HG02981 (cell line): Measurements from ENCODE around the gene SLC1A5.

Source experiments
- ATAC-seq: cut with Tn5 transposase; IDR thresholded peaks from one replicate; pipeline ENCODE4 v1.9.1; 2021; ENCODE audit warnings: mild to moderate bottlenecking, moderate library complexity; ENCODE audit not compliant: unreplicated experiment

The SLC1A5 gene

DNA sequence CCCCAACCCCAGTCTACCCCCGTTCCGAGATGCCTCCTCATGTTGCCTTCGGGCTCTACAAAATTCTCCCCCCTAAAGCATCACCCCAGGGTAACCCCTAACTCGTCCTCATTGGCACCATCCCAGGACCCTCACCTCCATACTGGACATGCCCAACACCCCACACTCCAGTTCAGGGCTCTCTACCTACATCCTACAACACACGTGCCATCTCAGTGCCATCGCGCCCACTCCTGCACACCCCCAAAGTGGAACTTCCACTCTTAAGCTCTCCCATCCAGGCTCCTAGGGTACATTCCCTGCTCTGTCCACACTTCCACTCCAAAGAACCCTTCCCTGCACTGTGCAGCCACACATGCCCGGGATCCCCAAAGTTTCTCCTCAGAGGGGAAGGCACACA, 43.4 kb downstream of the SLC1A5 start:
- no peak for ATAC-seq

- ATAC-seq: no peak
Measured at GRCh38 chr19:46744005-46744691, 44.2 kb downstream of the SLC1A5 start.

GRCh38 chr19:46742926-46743480, 45.4 kb downstream of the SLC1A5 start:
- no peak for ATAC-seq

GRCh38 chr19:46741447-46741846, 46.9 kb downstream of the SLC1A5 start:
- ATAC-seq: no peak

GRCh38 chr19:46739290-46739771, 49.1 kb downstream of the SLC1A5 start:
- ATAC-seq: no peak

- ATAC-seq: no peak
Measured at GRCh38 chr19:46737761-46738171, 50.6 kb downstream of the SLC1A5 start.

DNA sequence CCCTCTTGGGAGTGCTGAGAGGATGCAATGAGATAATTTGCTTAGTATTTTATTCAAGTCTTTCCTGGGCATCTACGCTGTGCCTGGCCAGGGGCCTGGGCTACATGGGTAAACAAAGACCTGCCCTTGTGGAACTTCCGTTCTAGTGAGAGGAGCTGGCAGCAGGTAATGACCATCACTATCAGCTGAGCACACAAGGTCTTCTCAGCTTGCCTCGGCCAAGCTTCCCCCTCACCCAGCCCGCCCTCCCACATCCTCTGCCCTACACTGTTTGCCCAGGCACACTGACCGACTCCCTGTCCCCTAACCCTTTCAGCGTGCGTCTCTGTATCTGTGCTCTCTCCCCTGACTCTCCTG, 51.1 kb downstream of the SLC1A5 start:
- ATAC-seq: no peak

DNA sequence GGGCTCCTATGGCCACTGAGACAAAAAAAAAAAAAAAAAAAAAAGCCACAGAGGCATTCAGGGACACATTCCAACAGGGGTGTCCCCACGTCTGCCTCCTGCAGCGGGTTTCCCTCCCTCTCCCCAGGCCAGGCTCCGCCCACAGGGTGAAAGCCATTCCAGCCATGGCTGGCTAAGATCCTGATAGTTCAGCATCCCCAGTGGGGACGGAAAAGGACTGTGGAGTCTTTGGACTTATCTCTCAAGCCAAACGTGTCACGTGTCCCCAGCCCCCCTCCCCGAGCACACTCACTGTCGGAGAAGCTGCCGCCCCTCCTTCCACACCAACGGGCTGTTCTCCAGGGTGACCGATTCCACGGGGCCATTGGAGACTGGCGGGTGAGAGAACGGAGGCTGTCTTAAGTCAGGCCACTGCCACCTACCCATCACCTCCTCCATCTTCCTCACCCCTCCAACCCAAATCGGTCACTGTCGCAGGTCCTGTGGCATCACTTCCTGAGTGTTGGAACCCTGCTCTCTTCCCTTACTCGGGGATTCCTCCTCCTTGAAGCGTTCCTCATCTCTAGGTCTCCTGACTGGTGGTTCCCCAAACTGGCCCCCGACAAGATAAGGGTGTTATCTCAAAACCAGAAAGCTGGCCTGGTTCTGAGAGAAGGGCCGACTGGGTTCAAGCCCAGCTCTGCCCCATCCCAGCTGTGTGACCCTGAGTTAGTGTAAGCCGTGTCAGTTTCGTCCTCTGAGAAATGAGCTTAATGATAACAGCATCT, 51.7 kb downstream of the SLC1A5 start:
- ATAC-seq: no peak

GRCh38 chr19:46733690-46734292, 54.6 kb downstream of the SLC1A5 start:
- no peak for ATAC-seq

- no peak for ATAC-seq
Measured at GRCh38 chr19:46732966-46733689, 55.3 kb downstream of the SLC1A5 start.

DNA sequence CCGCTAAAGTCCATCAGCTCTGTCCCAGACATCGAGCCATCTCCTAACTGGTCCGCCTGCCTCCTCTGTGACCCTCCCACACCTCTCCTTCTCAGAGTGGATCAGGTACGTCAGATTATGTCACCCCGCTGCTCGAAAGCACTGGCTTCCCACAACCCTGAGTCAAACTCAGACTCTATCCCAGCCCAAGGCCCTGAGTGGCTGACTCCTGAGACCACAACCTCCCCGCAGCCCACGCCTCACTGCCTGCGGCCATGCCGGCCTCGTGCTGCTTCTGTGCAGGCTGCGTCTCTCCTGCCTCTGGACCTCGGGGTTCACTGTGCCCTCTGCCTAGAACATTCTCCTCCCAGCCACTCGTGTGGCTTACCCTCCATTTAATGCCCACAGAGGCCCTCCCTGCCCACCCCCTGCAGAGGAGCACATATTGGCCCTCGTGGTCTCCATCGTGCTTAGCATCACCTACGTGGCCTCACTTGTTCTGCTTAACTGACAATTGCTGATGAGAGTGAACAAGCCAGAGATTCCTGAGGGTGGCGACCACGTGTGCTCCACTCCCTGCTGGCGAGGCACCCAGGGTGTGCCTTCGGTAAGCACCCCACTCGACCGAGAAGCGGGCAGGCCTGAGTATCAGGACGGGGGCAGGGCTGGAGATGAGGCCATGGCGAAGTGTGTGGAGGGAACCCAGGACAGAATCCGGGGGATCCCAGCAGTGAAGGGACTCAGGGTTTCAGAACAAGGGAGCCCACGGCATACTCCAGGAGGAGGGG, 56.0 kb downstream of the SLC1A5 start:
- ATAC-seq: no peak

- no peak for ATAC-seq
Measured at GRCh38 chr19:46731584-46731983, 56.8 kb downstream of the SLC1A5 start.

- no peak for ATAC-seq
Measured at GRCh38 chr19:46731007-46731501, 57.3 kb downstream of the SLC1A5 start.

GRCh38 chr19:46730595-46730994, 57.8 kb downstream of the SLC1A5 start:
- ATAC-seq: no peak

- ATAC-seq: no peak
Measured at GRCh38 chr19:46730187-46730586, 58.2 kb downstream of the SLC1A5 start.

DNA sequence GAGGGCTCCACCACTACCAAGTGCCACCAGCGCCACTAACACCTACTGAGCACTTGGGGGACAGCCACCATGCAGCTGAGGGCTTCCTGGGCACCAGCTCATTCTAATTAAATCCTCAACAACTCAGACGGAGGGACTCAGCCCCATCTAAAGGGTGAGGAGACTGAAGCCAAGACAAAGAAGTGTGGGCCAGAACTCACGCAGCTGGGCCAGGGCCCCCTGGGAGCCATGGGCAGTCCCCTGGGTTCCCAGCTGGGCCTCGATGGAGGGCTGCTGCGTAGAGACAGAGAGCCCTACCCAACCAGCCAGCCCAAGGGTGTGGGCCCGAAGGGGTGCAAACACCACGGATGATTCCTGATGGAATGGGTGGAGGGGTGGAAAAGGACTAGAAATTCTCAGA, 58.7 kb downstream of the SLC1A5 start:
- ATAC-seq: no peak

- no peak for ATAC-seq
Measured at GRCh38 chr19:46728693-46729339, 59.6 kb downstream of the SLC1A5 start.

DNA sequence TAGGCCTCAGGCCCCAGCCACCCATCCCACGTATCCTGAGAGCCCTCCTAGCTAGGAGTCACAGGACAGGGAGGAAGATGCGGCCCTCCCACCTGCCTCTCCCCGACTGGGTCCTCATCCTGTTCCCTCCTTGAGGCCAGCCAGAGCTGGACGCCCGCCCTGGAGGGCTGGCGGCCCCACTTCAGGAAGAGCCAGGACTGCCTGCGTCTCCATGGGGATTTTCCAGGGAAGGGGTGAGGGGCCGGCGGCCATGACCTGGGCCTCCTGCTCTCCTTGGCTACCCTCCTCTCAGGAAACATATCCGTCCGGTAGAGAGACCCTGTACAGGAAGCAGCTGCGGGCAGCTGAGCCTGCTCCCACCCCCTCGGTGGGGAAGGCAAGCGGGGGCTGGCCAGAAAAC, 60.2 kb downstream of the SLC1A5 start:
- no peak for ATAC-seq

GRCh38 chr19:46727757-46728156, 60.6 kb downstream of the SLC1A5 start:
- no peak for ATAC-seq
